SU-DHL-6 (cell line): ENCODE data around the gene PDE3B.
"Not testable (repeated sequence)": the region's sequence is repeated elsewhere in the genome, so short reads cannot be mapped to it uniquely, and the experiment has no call there.

Experiments
- H2AFZ ChIP-seq: fragments of 200-600 bp; sonication (generic); 2 replicates; pipeline ENCODE4 v1.6.1; 2014; ENCODE audit warnings: low read depth, mild to moderate bottlenecking, moderate library complexity, mixed read lengths, antibody characterized with exemption, low read length; ENCODE audit not compliant: severe bottlenecking
- H3F3A ChIP-seq: fragments of 200-600 bp; shearing (Covaris generic); 2 replicates; pipeline ENCODE4 v1.6.0; 2016; ENCODE audit warnings: antibody characterized with exemption, mild to moderate bottlenecking; ENCODE audit not compliant: insufficient read depth
- H3K27ac ChIP-seq: fragments of 200-600 bp; sonication (generic); 2 replicates; pipeline ENCODE4 v1.5.1; 2016; ENCODE audit warnings: low read depth, mild to moderate bottlenecking, low read length, moderate library complexity, mixed read lengths
- H3K27me3 ChIP-seq: fragments of 200-600 bp; sonication (generic), shearing (Covaris generic); 2 replicates; pipeline ENCODE4 v1.6.0; 2014; ENCODE audit warnings: mild to moderate bottlenecking, low read length
- H3K36me3 ChIP-seq: fragments of 200-600 bp; sonication (generic); 2 replicates; pipeline ENCODE4 v1.6.1; 2014; ENCODE audit warnings: mild to moderate bottlenecking, low read length, mixed read lengths
- H3K4me2 ChIP-seq: fragments of 300-600, 200-600 bp; shearing (Covaris generic), sonication (generic); 2 replicates; pipeline ENCODE4 v1.6.0; 2014; ENCODE audit warnings: low read length, low read depth, mild to moderate bottlenecking; ENCODE audit not compliant: poor library complexity, severe bottlenecking
- H3K4me3 ChIP-seq: fragments of 200-600 bp; sonication (generic); 2 replicates; pipeline ENCODE4 v1.5.1; 2014; ENCODE audit warnings: antibody characterized with exemption, low read length, mild to moderate bottlenecking, mixed read lengths; ENCODE audit not compliant: insufficient read depth, poor library complexity, severe bottlenecking
- H3K79me2 ChIP-seq: fragments of 200-600 bp; sonication (generic); 2 replicates; pipeline ENCODE4 v1.6.1; 2014; ENCODE audit warnings: mild to moderate bottlenecking, low read length, moderate library complexity; ENCODE audit not compliant: insufficient read depth
- H3K9ac ChIP-seq: fragments of 200-600 bp; sonication (generic); 2 replicates; pipeline ENCODE4 v1.7.0; 2014; ENCODE audit warnings: mild to moderate bottlenecking, low read length
- H3K9me2 ChIP-seq: fragments of 200-600 bp; sonication (generic); replicated peaks from 2 replicates; pipeline ENCODE4 v1.6.1; 2014; ENCODE audit warnings: low read length; ENCODE audit not compliant: insufficient read depth
- H3K9me3 ChIP-seq: fragments of 200-600 bp; sonication (generic); 2 replicates; pipeline ENCODE4 v1.6.1; 2014; ENCODE audit warnings: low read length, mixed read lengths; ENCODE audit not compliant: insufficient read depth
- H4K20me1 ChIP-seq: fragments of 200-600 bp; sonication (generic); 2 replicates; pipeline ENCODE4 v1.6.1; 2014; ENCODE audit warnings: low read depth, mild to moderate bottlenecking, antibody characterized with exemption, low read length, moderate library complexity, mixed read lengths
- CTCF ChIP-seq: fragments of 200-600 bp; sonication (generic); IDR thresholded peaks from one replicate; pipeline ENCODE4 v1.5.1; 2017; ENCODE audit warnings: antibody characterized with exemption, mild to moderate bottlenecking, low read length, moderate library complexity; ENCODE audit not compliant: insufficient read depth, poor library complexity, severe bottlenecking
- EZH2phosphoT487 ChIP-seq: fragments of 200-600 bp; sonication (generic), shearing (Covaris generic); conservative IDR thresholded peaks from 2 replicates; pipeline ENCODE4 v1.6.1; 2018; ENCODE audit warnings: mild to moderate bottlenecking, antibody characterized with exemption, low read length, moderate library complexity, mixed read lengths

Gene PDE3B

GRCh38 chr11:14626650-14627049, 17.0 kb upstream of the PDE3B start:
- Histone ChIP-seq H4K20me1 (no peaks in the 10 kb centered on the region), H3K27ac (no peak overlapping the region), H3K4me2 (no peak overlapping the region), H3K9me2 (no peaks in the 10 kb centered on the region), H3F3A (no peaks in the 10 kb centered on the region), H3K9ac (no peak overlapping the region), H3K36me3 (no peaks in the 10 kb centered on the region), H3K9me3 (no peaks in the 10 kb centered on the region), H3K79me2 (no peaks in the 10 kb centered on the region), H3K4me3 (no peak overlapping the region), H3K27me3 (no peaks in the 10 kb centered on the region), H2AFZ (no peak overlapping the region)
- TF ChIP-seq EZH2phosphoT487 (no peak), CTCF (no peak)

- not testable (repeated sequence) for H2AFZ ChIP-seq, H3F3A ChIP-seq, H3K4me2 ChIP-seq
These were observed 9.9 kb upstream of the PDE3B start for GRCh38 chr11:14633506-14634224.

GRCh38 chr11:14634813-14635212, 8.8 kb upstream of the PDE3B start:
- Histone ChIP-seq H4K20me1 (no peaks in the 10 kb centered on the region), H3K4me2 (no peak overlapping the region), H2AFZ (no peak overlapping the region), H3K27me3 (no peaks in the 10 kb centered on the region), H3K9me2 (no peaks in the 10 kb centered on the region), H3K9me3 (no peaks in the 10 kb centered on the region), H3F3A (no peaks in the 10 kb centered on the region), H3K36me3 (no peaks in the 10 kb centered on the region), H3K27ac (no peak overlapping the region), H3K9ac (no peak overlapping the region), H3K79me2 (no peaks in the 10 kb centered on the region), H3K4me3 (no peak overlapping the region)
- TF ChIP-seq EZH2phosphoT487 (no peak), CTCF (no peak)

More at GRCh38 chr11:14633506-14634224, 9.9 kb upstream of the PDE3B start:
- not testable (repeated sequence) for H3K27ac ChIP-seq, H3K36me3 ChIP-seq, H3K79me2 ChIP-seq, H3K9me2 ChIP-seq, H3K9me3 ChIP-seq, H3K4me3 ChIP-seq, H3K27me3 ChIP-seq, H4K20me1 ChIP-seq, H3K9ac ChIP-seq

GRCh38 chr11:14635546-14635945, 8.1 kb upstream of the PDE3B start:
- no peak for TF ChIP-seq EZH2phosphoT487
- TF ChIP-seq CTCF = no peak
- Histone ChIP-seq H3K9ac (no peak overlapping the region), H3K79me2 (no peaks in the 10 kb centered on the region), H3K9me2 (no peaks in the 10 kb centered on the region), H3K4me3 (no peak overlapping the region), H3K4me2 (no peak overlapping the region), H3K36me3 (no peaks in the 10 kb centered on the region), H3K27ac (no peak overlapping the region), H4K20me1 (no peaks in the 10 kb centered on the region), H2AFZ (no peak overlapping the region), H3F3A (no peaks in the 10 kb centered on the region), H3K27me3 (no peaks in the 10 kb centered on the region), H3K9me3 (no peaks in the 10 kb centered on the region)
